Activated T-cell treated with anti-CD3 and anti-CD28 coated beads for 1 hour (primary cell): ENCODE data around the gene TMEM18.
"Not testable (repeated sequence)": the region's sequence is repeated elsewhere in the genome, so short reads cannot be mapped to it uniquely, and the experiment has no call there.

ENCODE experiments used
- DNase-seq: peaks from one replicate; pipeline ENCODE4 v3.0.0-alpha.2; 2020; ENCODE audit warnings: low read depth

The TMEM18 gene

DNA sequence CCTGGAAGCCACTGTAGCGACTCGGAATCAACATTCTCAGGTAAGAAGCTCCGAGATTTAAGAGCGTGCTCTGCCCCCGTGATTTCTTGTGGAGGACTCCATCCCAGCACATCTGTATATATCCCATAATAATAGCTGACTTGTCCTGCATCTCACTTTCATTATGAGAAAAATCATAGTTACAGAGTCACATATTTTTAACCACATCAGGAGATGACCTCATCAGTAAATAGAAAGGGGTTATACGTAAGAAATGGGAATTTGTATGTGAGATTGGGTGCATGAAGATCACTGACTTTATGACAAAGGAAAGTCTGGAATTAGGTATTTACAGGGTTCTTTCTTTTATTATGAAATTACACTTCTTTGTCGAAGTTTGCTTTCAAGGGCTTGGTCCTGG, 16.4 kb upstream of the TMEM18 start:
- DNase-seq: no peak

- DNase-seq: no peak
These were observed 15.6 kb upstream of the TMEM18 start for GRCh38 chr2:692767-693166.

- no peak for DNase-seq
These were observed 14.9 kb upstream of the TMEM18 start for GRCh38 chr2:691821-692761.

- DNase-seq: no peak
These were observed 13.6 kb upstream of the TMEM18 start for GRCh38 chr2:690799-691198.

GRCh38 chr2:689877-690510, 12.8 kb upstream of the TMEM18 start:
- DNase-seq: no peak

- no peak for DNase-seq
These were observed 12.0 kb upstream of the TMEM18 start for GRCh38 chr2:689237-689636.

DNA sequence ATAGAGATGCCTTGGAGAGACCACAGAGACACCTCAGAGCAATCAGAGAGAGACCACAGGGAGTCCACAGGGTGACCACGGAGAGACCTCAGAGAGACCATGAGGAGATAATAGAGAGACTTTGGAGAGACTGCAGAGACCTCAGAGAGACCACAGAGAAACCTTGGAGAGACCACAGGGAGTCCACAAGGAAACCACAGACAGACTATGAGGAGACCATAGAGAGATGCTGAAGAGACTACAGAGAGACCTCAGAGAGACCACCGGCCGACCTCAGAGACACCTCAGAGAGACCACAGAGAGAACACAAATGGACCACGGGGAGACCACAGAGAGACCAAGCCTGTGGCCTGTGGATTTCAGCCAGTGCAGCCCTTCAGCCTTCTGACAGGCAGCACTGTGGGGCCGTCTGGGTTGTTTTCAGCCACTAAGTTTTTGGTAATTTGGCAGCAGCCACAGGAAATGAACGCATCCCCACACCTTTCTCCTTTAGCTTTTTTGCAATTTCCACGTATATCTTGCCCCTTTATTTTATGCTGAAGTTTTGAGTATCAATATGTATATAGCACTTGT, 11.4 kb upstream of the TMEM18 start:
- DNase-seq: no peak

DNA sequence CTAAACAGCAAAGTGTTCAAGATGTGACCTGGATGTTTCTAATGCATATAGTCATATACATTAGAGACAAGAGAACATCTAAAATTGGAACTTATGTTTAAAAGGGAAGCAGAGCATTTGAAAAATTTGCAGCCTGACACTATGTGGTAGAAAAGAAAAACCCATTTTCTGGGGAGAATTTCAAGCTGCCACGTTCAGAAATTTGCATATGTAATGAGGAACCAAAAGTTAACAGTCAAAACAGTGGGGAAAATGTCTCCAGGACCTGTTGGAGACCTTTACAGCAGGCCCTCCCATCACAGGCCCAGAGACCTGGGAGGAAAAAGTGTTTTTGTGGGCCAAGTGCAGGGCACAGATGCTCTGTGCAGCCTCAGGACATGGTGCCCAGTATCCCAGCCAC, 8.2 kb upstream of the TMEM18 start:
- DNase-seq: no peak

DNA sequence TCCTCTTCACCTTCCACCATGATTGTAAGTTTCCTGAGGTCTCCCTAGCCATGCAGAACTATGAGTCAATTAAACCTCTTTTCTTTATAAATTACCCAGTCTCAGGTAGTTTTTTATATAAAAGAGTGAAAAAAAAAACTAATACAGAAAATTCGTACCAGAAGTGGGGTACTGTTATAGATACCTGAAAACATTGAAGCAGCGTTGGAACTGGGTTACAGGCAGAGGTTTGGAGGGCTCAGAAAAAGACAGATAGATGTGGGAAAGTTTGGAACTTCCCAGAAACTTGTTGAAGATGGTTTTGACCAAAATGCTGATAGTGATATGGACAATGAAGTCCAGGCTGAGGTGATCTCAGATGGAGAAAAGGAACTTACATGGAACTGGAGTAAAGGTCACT, 7.7 kb upstream of the TMEM18 start:
- not testable (repeated sequence) for DNase-seq

DNA sequence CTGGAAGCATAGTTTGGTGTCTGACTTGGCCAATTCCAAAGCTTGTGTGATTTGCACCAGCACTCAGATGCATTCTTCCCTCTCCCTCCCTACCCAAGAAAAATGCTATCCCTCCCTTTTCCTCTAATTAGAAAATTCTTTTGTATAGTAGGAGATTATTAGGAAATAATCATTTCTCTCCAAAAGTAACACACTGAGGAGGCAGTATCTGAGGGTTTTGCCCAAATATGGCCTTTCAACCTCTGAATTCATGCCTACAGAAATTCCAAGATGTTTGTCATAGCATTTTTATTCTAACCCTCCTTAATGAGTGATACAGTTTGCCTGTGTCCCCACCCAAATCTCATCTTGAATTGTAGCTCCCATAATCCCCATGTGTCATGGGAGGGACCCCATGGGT, 5.0 kb upstream of the TMEM18 start:
- no peak for DNase-seq

- no peak for DNase-seq
These were observed 4.1 kb upstream of the TMEM18 start for GRCh38 chr2:681312-681711.

DNA sequence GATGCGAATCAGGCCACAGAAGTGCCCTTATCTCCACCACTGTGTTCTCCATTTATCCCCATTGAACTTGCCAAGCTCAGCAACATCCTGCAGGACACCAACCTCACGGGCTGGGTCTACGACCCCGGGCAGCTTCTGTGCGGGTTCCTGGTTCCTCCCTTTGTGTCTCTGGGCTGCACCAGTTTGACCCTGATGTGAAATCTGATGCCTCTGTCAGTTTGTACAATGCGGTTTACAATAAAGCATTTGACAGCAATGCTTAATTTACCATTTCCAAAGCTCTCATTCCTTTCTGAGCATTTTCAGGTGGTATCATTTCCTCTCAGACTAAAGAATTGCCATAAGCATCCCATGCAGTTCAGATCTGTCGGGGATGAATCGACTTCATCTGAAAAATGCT, 3.3 kb upstream of the TMEM18 start:
- no peak for DNase-seq

DNA sequence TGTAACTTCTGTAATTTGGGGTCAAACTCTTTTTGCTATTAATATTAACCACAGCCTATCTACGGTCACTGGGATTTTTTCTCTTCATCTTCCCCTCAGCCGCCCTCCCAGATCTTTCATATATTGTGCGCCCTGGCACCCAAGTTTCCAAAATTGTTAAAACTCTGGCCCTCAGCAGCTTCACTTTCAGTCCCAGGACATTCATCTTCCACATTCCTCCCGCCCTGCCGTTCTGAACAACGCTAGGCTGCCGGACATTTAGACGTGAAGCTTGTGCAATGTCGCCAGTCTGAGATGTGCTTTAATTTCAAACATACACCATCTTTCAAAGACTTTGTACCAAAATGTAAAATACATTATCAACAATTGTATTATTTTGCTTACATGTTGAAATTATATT, 1.8 kb upstream of the TMEM18 start:
- DNase-seq: no peak

GRCh38 chr2:677959-678550, 849 bp upstream of the TMEM18 start:
- no peak for DNase-seq

GRCh38 chr2:676647-677055, 555 bp downstream of the TMEM18 start:
- no peak for DNase-seq

GRCh38 chr2:675982-676646, 1.1 kb downstream of the TMEM18 start:
- no peak for DNase-seq

DNA sequence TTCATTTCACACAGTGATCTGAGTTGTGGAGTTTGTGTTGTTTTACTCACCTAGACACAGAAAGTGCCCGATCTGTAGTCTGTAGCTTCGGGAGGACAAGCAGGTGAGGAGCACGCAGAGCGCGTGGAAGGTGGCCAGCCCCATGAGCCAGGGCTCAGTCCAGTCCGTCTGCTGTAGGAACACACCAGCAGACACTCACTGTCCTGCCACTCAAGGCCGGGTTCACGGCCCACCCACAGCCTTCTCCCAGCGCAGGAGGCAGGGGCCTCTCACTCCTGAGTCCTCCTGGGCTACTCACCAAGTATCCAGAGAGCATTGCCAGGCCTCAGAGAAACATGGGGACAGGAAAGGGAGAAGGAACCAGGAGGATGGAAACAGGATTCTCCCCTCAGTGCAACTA, 1.7 kb downstream of the TMEM18 start:
- DNase-seq: no peak

DNA sequence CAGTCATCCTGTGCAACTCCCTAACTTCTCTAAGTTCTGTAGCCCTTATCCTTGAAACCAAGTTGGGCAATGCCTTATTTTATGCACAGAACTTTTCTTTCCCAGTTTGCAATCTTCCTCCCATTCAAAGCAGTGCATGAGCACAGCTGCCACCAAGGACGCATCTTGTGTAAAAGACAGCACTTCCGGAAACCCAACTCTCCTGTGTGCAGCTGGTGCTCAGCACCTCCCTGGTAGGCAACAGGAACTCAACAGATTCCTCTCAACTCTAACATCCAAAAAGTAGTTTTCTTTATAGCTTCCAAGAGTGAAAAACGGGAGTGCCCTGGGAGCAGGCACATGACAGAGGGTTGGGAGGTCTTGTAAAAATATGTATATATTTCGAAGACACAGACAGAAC, 2.2 kb downstream of the TMEM18 start:
- no peak for DNase-seq

- DNase-seq: no peak
These were observed 2.8 kb downstream of the TMEM18 start for GRCh38 chr2:674321-674985.

DNA sequence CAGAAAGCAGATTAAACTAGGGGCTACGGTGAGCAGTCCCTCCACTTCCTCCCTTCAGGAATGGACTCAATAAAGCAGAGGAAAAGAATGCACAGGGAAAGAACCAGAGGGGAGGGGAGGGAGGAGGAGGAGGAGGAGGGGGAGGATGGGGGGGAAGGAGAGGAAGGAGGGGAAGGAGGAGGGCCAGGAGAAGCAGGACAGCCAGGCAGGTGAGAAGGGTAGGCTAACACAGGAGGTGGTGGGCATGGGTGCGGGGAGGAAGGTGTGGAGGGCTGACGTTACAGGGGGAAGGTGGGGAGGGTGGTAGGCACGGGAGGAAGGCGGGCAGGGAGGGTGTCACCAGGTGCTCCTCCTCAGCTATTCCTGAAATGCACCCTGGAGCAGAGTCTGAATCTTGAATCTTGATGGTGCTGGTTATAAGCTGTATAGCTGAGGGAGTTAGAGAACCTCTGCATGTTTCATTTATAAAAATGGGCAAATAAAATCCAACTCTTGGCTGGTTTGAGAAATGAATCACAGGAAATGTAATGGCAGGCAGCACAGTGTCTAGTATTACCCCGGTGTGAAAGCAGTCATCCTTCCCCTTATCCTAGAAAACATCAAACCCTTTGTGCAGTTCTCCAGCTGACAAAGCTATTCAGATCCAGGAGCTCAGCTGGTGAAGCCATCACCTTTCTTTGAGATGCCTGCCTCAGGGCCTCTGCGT, 3.4 kb downstream of the TMEM18 start:
- DNase-seq: no peak

DNA sequence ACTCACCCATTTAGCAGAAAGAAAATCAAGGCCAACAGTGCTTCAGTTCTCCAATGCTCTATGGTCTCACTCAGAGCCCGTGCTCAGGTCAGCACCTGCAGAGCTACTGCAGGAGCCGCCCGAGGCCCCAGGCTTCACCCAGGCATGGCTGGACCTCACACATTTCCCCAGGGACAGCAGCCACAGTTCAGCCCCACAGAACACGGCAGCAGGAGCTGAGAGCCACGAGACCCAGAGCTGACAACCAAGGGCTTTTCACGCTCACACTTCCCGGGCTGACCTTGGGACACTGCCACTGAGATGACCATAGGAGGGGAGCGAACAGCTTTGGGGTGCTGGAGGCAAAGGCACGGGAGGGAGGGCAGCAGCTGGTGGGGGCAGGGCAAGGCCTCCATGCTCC, 4.2 kb downstream of the TMEM18 start:
- DNase-seq: no peak
